Smooth muscle cell of the umbilical artery (primary cell): ENCODE results near the gene ARHGAP12. TPM values are rescaled to one million over a fixed set of nuclear protein-coding genes. Genes with fewer than 3 reads are reported as not detected.

ENCODE experiments used
- total RNA-seq: library from RNA; depleted of rRNA; stranded (reverse); fragments of >200 nt; gene quantifications from 2 replicates; pipeline ENCODE4 v1.2.3, GENCODE V29; 2014

The ARHGAP12 gene
- 46.2 and 53.7 TPM in 2 replicates for total RNA-seq

GRCh38 chr10:31928549-31929260 lies at the start of gene ARHGAP12:
Gene ARHGAP12, minus strand, starts transcription at chr10:31928831. Its CDS starts 19,976 bp downstream, at chr10:31908855.

Other genes starting within 250 kb of the ARHGAP12 start
- 165 and 207 TPM in 2 replicates for gene KIF5B, start 127.6 kb upstream of the ARHGAP12 start, total RNA-seq